ENCODE measurements around the gene SPTLC2. TPM values are rescaled to one million over a fixed set of nuclear protein-coding genes. Genes with fewer than 3 reads are reported as not detected.
A peak's percentile ranks its signal among the peaks of the same experiment; 100 is the strongest.

SPTLC2 gene
- total RNA-seq, 1 experiment from 2014 or later, result 44.7 TPM

DNA sequence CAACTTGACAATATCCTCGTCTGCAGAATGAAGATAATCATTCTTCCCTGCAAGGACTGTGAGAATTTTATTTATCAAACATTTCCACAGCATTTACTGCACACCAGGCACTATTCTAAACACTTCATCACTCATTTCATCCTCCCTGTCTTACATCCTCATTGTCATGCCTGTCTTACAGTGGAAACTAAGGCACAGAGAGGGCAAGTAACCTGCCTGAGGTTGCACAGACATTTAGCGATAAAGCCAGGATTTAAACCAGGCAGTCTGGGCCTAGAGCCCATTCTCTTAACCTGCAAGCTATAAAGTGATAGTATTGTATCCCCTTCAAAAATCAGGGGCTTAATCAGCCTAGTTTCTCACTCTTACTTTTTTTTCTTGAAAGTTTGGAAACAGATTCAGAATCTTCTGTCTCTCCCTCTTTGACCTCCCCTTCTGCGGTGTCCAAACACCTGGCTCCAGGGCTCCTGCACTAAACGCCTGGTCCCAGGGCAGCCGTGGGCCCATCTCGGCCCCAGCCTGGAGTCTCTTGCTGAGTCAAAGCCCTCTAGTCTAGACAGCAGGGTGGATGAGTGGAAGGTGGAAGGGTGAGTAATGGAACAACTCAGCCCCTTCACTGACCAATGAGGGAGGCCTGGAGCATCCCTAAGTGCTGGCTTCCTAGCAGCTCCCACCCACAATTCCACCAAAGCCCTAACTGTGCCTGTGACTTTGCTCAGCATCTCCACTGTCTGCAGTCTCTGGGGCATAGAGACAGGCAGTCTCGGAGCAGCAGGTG, 130.3 kb downstream of the SPTLC2 start (continued):
- no peak for TF ChIP-seq ZNF274 (IDR thresholded peaks at IDR 0.05; ENCODE audit: low read depth, low read length)
- TF ChIP-seq, protein P1, sequence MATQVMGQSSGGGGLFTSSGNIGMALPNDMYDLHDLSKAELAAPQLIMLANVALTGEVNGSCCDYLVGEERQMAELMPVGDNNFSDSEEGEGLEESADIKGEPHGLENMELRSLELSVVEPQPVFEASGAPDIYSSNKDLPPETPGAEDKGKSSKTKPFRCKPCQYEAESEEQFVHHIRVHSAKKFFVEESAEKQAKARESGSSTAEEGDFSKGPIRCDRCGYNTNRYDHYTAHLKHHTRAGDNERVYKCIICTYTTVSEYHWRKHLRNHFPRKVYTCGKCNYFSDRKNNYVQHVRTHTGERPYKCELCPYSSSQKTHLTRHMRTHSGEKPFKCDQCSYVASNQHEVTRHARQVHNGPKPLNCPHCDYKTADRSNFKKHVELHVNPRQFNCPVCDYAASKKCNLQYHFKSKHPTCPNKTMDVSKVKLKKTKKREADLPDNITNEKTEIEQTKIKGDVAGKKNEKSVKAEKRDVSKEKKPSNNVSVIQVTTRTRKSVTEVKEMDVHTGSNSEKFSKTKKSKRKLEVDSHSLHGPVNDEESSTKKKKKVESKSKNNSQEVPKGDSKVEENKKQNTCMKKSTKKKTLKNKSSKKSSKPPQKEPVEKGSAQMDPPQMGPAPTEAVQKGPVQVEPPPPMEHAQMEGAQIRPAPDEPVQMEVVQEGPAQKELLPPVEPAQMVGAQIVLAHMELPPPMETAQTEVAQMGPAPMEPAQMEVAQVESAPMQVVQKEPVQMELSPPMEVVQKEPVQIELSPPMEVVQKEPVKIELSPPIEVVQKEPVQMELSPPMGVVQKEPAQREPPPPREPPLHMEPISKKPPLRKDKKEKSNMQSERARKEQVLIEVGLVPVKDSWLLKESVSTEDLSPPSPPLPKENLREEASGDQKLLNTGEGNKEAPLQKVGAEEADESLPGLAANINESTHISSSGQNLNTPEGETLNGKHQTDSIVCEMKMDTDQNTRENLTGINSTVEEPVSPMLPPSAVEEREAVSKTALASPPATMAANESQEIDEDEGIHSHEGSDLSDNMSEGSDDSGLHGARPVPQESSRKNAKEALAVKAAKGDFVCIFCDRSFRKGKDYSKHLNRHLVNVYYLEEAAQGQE (IDR thresholded peaks at IDR 0.05; ENCODE audit: low read depth), result no peak
- TF ChIP-seq POLR2A (IDR thresholded peaks at IDR 0.05; ENCODE audit: borderline replicate concordance, extremely low read depth, insufficient read depth, insufficient read length), result no peak
- TF ChIP-seq SIN3A (IDR thresholded peaks at IDR 0.05; ENCODE audit: low read depth), result no peak
- TF ChIP-seq, protein P2, sequence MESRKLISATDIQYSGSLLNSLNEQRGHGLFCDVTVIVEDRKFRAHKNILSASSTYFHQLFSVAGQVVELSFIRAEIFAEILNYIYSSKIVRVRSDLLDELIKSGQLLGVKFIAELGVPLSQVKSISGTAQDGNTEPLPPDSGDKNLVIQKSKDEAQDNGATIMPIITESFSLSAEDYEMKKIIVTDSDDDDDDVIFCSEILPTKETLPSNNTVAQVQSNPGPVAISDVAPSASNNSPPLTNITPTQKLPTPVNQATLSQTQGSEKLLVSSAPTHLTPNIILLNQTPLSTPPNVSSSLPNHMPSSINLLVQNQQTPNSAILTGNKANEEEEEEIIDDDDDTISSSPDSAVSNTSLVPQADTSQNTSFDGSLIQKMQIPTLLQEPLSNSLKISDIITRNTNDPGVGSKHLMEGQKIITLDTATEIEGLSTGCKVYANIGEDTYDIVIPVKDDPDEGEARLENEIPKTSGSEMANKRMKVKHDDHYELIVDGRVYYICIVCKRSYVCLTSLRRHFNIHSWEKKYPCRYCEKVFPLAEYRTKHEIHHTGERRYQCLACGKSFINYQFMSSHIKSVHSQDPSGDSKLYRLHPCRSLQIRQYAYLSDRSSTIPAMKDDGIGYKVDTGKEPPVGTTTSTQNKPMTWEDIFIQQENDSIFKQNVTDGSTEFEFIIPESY (IDR thresholded peaks at IDR 0.05; ENCODE audit: extremely low read depth, insufficient replicate concordance, low read length), result no peak

DNA sequence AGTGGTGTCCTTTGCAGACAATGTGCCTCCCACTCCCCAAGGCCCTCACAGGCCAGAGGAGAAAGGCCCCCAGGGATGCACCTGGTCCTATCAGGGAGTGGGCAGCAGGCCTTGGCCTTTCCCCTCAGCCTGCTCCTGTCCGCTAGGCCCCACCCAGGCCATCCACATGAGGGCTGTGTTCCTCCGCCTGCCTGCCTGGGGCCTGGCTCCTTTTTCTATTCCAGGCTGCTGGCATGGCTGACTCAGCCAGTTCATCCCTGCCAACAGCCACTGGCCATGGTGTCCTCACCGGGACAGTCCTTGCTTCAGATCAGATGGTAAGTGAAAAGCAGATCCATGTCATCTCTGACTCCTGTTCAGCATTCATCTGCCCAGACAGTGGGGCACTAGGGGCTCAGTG, 131.2 kb downstream of the SPTLC2 start:
- RAD21 ChIA-PET (ENCODE audit: low non-redundant PET in 1 of 2, low total read pairs in 2 of 2, uncharacterized antibody in 2 of 2, unreplicated experiment in 2 of 2), result no interaction called here
- Histone ChIP-seq H3K27ac (ENCODE audit: low read depth, low read length) (no peak overlapping the region), H3K9ac (ENCODE audit: low read length) (no peak overlapping the region), H3K27me3 (ENCODE audit: insufficient read depth, low read length) (no peaks in the 10 kb centered on the region), H3K79me2 (ENCODE audit: insufficient read depth, low read length) (no peaks in the 10 kb centered on the region), H3K36me3 (ENCODE audit: control insufficient read depth in 1 of 2, insufficient read depth in 2 of 2, low read length in 2 of 2) (no peaks in the 10 kb centered on the region), H3K4me3 (replicated peaks in 1 of 2; ENCODE audit: low read depth in 1 of 2, low read length in 2 of 2) (no peak overlapping the region), H2AFZ (ENCODE audit: low read depth, low read length, poor library complexity, severe bottlenecking) (no peak overlapping the region), H3K4me1 (ENCODE audit: control insufficient read depth in 1 of 2, insufficient read depth in 2 of 2, low read length in 2 of 2) (no peaks in the 10 kb centered on the region), H3K4me2 (ENCODE audit: low read length) (no peak overlapping the region), H3K9me2 (ENCODE audit: insufficient read depth) (no peaks in the 10 kb centered on the region), H3K9me3 (ENCODE audit: control insufficient read depth in 1 of 2, insufficient read depth in 1 of 2, low read depth in 1 of 2, low read length in 2 of 2) (no peaks in the 10 kb centered on the region), H4K20me1 (ENCODE audit: insufficient read depth) (no peaks in the 10 kb centered on the region)
- intact Hi-C loops (cut with micrococcal nuclease), result no loop called here
- POLR2A ChIA-PET, result no interaction called here
- DNase-seq (ENCODE audit: low read depth, low spot score) (no peak), ATAC-seq (peak; percentile 13; the same call in 1 of the 2 replicates)
- CTCF ChIA-PET, result no interaction called here
- no TSS peak for BruUV-seq (replicated peaks)
- TF ChIP-seq POLR2AphosphoS5 (IDR thresholded peaks at IDR 0.05; ENCODE audit: low read depth, low read length) (no peak), FOSL1 (IDR thresholded peaks at IDR 0.05; ENCODE audit: low read depth) (no peak), EZH2 (IDR thresholded peaks at IDR 0.05) (no peak), SRF (IDR thresholded peaks at IDR 0.05; ENCODE audit: low read depth) (no peak), TCF7L2 (IDR thresholded peaks at IDR 0.05; ENCODE audit: borderline replicate concordance, extremely low read depth, insufficient read depth, insufficient read length) (no peak), SIN3A (IDR thresholded peaks at IDR 0.05; ENCODE audit: low read depth) (no peak), POLR2A (IDR thresholded peaks at IDR 0.05; ENCODE audit: borderline replicate concordance, extremely low read depth, insufficient read depth, insufficient read length) (no peak), ELF1 (IDR thresholded peaks at IDR 0.05; ENCODE audit: borderline replicate concordance, low read depth) (no peak), JUND (IDR thresholded peaks at IDR 0.05) (no peak), ZFX (IDR thresholded peaks at IDR 0.05) (no peak), CEBPB (IDR thresholded peaks at IDR 0.05; ENCODE audit: low read depth) (no peak)
- TF ChIP-seq, protein P1 (IDR thresholded peaks at IDR 0.05; ENCODE audit: low read depth), result no peak
- TF ChIP-seq, protein P3, sequence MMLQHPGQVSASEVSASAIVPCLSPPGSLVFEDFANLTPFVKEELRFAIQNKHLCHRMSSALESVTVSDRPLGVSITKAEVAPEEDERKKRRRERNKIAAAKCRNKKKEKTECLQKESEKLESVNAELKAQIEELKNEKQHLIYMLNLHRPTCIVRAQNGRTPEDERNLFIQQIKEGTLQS (IDR thresholded peaks at IDR 0.05), result no peak
